Spleen (tissue), 11 donors: ENCODE results near the gene RNU1-1. TPM values are rescaled to one million over a fixed set of nuclear protein-coding genes. Genes with fewer than 3 reads are reported as not detected.
"Not testable (repeated sequence)": the region's sequence is repeated elsewhere in the genome, so short reads cannot be mapped to it uniquely, and the experiment has no call there.

Experiments
- DNase-seq: peaks from one replicate; pipeline ENCODE4 v3.0.0-alpha.2; 2020
- H3K27ac ChIP-seq, 8 donors: fragments of 200-600 bp; sonication (generic) in 7 of 8; 1 replicate in 4 of 8; 2 replicates in 4 of 8; pipeline versions ENCODE4 v1.5.0 to v1.8.0; 2016 to 2021; ENCODE audit warnings: inconsistent platforms in 4 of 8, mild to moderate bottlenecking in 4 of 8, moderate library complexity in 1 of 8
- H3K27me3 ChIP-seq, 7 donors: fragments of 200-600 bp; sonication (generic) in 6 of 7; replicated peaks in 1 of 7; 1 replicate in 4 of 7; 2 replicates in 3 of 7; pipeline versions ENCODE4 v1.5.0 to v1.8.0; 2016 to 2021; ENCODE audit warnings: inconsistent platforms in 3 of 7, mild to moderate bottlenecking in 1 of 7
- H3K36me3 ChIP-seq, 6 donors: fragments of 200-600 bp; sonication (generic) in 5 of 6; 1 replicate in 4 of 6; 2 replicates in 2 of 6; pipeline versions ENCODE4 v1.5.0 to v1.8.0; 2016 to 2021; ENCODE audit warnings: inconsistent platforms in 2 of 6
- H3K4me1 ChIP-seq, 6 donors: fragments of 200-600 bp; sonication (generic) in 5 of 6; 1 replicate in 3 of 6; 2 replicates in 3 of 6; pipeline versions ENCODE4 v1.5.0 to v1.8.0; 2016 to 2021; ENCODE audit warnings: inconsistent platforms in 3 of 6
- H3K4me3 ChIP-seq, 8 donors: fragments of 200-600 bp; sonication (generic) in 7 of 8; 1 replicate in 4 of 8; 2 replicates in 4 of 8; pipeline versions ENCODE4 v1.5.0 to v1.8.0; 2016 to 2021; ENCODE audit warnings: inconsistent platforms in 4 of 8, mild to moderate bottlenecking in 4 of 8, moderate library complexity in 2 of 8
- H3K9me3 ChIP-seq, 8 donors: fragments of 200-600 bp; sonication (generic) in 7 of 8; 1 replicate in 4 of 8; 2 replicates in 4 of 8; pipeline versions ENCODE4 v1.5.0 to v1.8.0; 2016 to 2021; ENCODE audit warnings: inconsistent platforms in 4 of 8
- POLR2AphosphoS5 ChIP-seq, 3 donors: sonication (generic); formaldehyde crosslinking; IDR thresholded peaks; one replicate each; pipeline ENCODE4 v1.5.1; 2017; ENCODE audit warnings: antibody characterized with exemption in 3 of 3
- WGBS, 5 donors: extraction: QIAGEN DNeasy Blood & Tissue Kit in 3 of 5; methylation state at CpG; one replicate each; pipeline versions ENCODE4 v1.1.5 to v1.1.7; 2013 to 2018; 5-methylcytosine and 5-hydroxymethylcytosine counted together
- intact Hi-C: fragments of 100-400 bp; cut with DNase I; formaldehyde crosslinking; loops from one replicate; pipeline ENCODE4 v1.15.0; 2023; ENCODE audit warnings: low total_unique reads
- polyA plus RNA-seq, 3 donors: library from polyadenylated mRNA; stranded (reverse); fragments of 200-250 nt; gene quantifications; one replicate each; pipeline ENCODE4 v1.2.1, GENCODE V29; 2013
- total RNA-seq, 7 donors: library from RNA; depleted of rRNA in 3 of 7; stranded (reverse); fragments of >200 nt in 3 of 7; fragmentation: NEBNext Ultra II Directional in 4 of 7; extraction: Animal tissue kit (Norgen Biotek cat#: 25700) in 4 of 7; gene quantifications; one replicate each; pipeline versions ENCODE4 v1.1.0 to v1.2.1, GENCODE V29; 2016 to 2021
- donor health status: healthy with polysubstance abuse.
- donor health status: DM: no; HTN: no; CAD: no; lungs with moderate emphysema.
- donor health status: DM: no; HTN: no; CAD: no.
- donor health status: Bipolar disorder and iron deficiency.
- donor health status: healthy.
- donor health status: DM: no; HTN: no; CAD: no.
- donor health status: DM: yes; HTN: yes; CAD: no.

RNU1-1 gene
- total and polyA plus RNA-seq, 10 donors = under 0.01 to 8,075 (median 6,234) TPM; not detected in 3

DNA sequence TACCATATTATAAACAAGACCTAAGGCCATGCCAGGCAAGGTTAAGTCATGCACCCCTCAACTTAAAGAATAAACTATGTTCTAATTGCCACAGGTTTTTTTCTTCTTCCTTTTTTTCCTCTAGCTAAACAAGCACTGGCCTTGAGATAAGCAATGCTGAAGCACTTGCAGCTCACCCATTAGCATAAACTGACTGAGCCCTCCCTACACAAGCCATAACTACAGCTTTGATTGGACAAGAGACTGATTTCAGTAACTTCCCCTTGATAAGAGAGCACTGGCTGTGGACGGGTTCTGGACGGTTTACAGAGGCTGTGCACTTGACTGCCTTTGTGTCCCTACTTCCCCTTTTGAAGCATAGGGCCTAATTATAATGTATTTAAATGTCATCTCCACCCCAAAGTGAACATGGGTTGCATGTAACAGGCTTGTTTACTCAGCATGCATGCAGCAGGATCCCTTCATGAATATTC is 26.4 kb upstream of the RNU1-1 start:
- H3K9me3 ChIP-seq, intact Hi-C loops, H3K36me3 ChIP-seq, DNase-seq, H3K4me3 ChIP-seq, H3K4me1 ChIP-seq: not testable (repeated sequence)
- TF ChIP-seq POLR2AphosphoS5 (IDR thresholded peaks at IDR 0.05) = peak in 1 of 3 donors; percentile 39
- H3K27me3 ChIP-seq = peaks cover 0 to 14% (median 2%) of the 10 kb centered on the region in 7 donors
- WGBS, 5 donors = 0 to 20% (median 5%) methylated on average over 1 to 2 of the region's 2 CpGs; no CpG with 5 or more reads in 2 of the 5 donors
- H3K27ac ChIP-seq = peak overlapping the region in 1 of 8 donors; percentile 64

DNA sequence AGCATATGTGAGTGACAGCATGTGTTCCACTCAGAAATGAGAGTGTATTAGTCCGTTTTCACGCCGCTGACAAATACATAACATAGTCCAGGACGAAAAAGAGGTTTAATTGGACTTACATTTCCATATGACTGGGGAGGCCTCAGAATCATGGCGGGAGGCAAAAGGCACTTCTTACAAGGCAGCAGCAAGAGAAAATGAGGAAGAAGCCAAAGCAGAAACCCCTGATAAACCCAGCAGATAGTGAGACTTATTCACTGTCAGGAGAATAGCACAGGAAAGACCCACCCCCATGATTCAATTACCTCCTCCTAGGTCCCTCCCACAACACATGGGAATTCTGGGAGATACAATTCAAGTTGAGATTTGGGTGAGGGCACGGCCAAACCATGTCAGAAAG is 23.4 kb upstream of the RNU1-1 start:
- intact Hi-C loops, H3K36me3 ChIP-seq, H3K9me3 ChIP-seq, DNase-seq, H3K27ac ChIP-seq, H3K4me3 ChIP-seq: not testable (repeated sequence)
- WGBS, 5 donors = 72 to 99% (median 74%) methylated on average over 5 of the region's 6 CpGs
- Histone ChIP-seq H3K4me1 (peaks cover 4 to 16% (median 10%) of the 10 kb centered on the region in 6 donors), H3K27me3 (peaks cover 0 to 40% (median 13%) of the 10 kb centered on the region in 7 donors)

DNA sequence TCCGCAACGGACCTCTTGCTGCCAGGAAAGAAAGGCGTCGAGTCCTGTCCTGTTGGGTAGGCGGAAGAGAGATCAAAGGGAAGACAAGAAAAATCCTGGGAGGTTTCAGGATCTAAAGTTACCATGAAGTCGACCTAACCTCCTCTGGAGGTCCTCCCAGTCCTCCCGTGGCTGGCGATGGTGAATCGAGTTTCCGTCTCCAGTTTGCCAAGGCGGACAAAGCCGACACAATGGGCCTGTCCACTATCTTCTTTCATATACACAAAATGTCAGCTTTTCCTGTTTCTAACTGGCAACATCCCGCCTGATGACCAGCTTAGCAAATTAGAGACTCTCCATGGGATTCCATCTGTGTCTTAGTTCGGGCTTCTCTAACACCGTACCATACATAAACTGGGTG is 22.7 kb upstream of the RNU1-1 start:
- intact Hi-C loops, DNase-seq, H3K9me3 ChIP-seq, H3K36me3 ChIP-seq, H3K4me3 ChIP-seq, H3K27ac ChIP-seq: not testable (repeated sequence)
- peaks cover 4 to 16% (median 10%) of the 10 kb centered on the region in 6 donors for H3K4me1 ChIP-seq
- 84 to 88% (median 86%) methylated on average over 14 to 15 of the region's 15 CpGs for WGBS, 5 donors
- peaks cover 0 to 47% (median 16%) of the 10 kb centered on the region in 7 donors for H3K27me3 ChIP-seq

DNA sequence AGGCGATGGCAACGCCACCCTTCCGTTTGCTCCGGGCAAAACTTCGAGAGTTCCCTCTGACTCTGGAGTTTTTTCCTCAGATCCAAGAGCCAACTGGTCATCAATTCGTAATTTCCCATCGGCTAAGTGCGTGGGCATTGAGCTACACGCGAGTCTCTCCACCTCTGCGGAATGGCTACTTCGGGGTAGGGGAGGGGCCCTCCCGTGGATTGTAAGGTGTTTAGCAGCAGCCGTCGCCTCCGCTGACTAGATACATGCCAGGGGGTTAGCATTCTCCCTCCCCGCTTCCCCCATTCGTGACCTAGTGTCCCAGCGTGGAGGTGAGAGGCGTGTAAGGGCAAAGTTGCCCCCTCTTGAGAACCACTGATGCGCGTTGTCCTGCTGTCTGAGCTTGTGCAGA is 21.8 kb upstream of the RNU1-1 start:
- intact Hi-C loops, H3K36me3 ChIP-seq, H3K9me3 ChIP-seq, H3K27ac ChIP-seq, DNase-seq: not testable (repeated sequence)
- H3K4me3 ChIP-seq = peak overlapping the region in 1 of 8 donors; percentile 62
- peaks cover 4 to 16% (median 10%) of the 10 kb centered on the region in 6 donors for H3K4me1 ChIP-seq
- H3K27me3 ChIP-seq = peaks cover 0 to 56% (median 20%) of the 10 kb centered on the region in 7 donors
- 46 to 76% (median 64%) methylated on average over 17 to 22 of the region's 22 CpGs for WGBS, 5 donors

DNA sequence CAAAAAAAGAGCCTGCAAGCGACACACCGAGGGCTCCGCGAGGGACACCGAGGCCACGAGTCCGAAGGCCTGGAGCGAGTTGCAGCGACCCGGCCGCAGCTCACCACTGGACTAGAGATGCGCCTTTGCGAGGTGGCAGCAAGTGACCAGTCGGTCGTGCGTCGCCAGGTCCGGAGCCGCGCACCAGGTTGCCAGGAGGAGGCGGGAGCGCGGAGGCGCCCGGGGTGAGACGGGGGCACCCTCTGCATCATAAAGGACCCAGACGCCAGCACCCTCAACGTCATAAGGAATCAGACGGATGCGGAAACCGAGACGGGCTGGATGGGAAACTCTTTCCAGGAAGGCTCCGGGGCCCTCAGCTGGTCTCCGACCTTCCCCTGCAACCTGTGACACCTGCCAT is 21.4 kb upstream of the RNU1-1 start:
- DNase-seq, intact Hi-C loops, H3K27ac ChIP-seq, H3K36me3 ChIP-seq, H3K9me3 ChIP-seq: not testable (repeated sequence)
- Histone ChIP-seq H3K4me3 (peak overlapping the region in 6 of 8 donors; percentile 8 to 62 (median 19)), H3K27me3 (peaks cover 0 to 58% (median 20%) of the 10 kb centered on the region in 7 donors), H3K4me1 (peaks cover 4 to 12% (median 10%) of the 10 kb centered on the region in 6 donors)
- 13 to 52% (median 33%) methylated on average over 19 to 33 of the region's 34 CpGs for WGBS, 5 donors

DNA sequence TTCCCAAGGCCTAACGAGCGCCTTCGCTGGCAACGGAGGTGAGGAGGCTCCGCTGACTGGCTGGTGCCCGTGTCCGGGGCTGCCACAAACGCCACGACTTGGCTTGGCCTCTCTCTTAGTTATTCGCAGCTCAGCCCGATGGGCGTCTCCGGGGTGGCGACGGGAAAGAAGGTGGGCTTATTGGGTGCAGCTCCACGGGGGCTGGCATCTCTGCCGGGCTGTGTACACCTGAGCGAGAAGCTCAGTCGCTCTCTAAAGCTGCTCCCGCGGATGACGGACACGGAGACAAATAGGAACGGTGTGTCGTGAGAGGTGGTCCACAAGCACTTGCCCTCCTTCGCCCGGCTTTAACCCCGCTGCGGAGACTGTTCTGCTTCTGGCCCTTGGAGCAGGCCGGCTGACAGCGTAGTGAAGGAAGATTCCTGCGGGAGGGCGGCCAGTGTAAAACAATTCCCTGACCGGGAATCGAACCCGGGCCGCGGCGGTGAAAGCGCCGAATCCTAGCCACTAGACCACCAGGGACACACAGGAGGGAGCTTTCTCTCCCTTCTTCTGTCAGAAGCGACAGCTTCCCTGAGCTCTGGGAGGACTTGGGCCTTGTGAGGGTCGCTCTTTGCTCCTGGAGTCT is 20.9 kb upstream of the RNU1-1 start:
- peaks cover 0 to 58% (median 20%) of the 10 kb centered on the region in 7 donors for H3K27me3 ChIP-seq
- H3K9me3 ChIP-seq, H3K36me3 ChIP-seq, H3K27ac ChIP-seq, intact Hi-C loops: not testable (repeated sequence)
- DNase-seq = peak; percentile 77
- peaks cover 4 to 11% (median 8%) of the 10 kb centered on the region in 6 donors for H3K4me1 ChIP-seq
- WGBS, 5 donors = 3 to 27% (median 8%) methylated on average over 18 to 32 of the region's 43 CpGs
- H3K4me3 ChIP-seq = peak overlapping the region in 6 of 8 donors; percentile 8 to 62 (median 19)

DNA sequence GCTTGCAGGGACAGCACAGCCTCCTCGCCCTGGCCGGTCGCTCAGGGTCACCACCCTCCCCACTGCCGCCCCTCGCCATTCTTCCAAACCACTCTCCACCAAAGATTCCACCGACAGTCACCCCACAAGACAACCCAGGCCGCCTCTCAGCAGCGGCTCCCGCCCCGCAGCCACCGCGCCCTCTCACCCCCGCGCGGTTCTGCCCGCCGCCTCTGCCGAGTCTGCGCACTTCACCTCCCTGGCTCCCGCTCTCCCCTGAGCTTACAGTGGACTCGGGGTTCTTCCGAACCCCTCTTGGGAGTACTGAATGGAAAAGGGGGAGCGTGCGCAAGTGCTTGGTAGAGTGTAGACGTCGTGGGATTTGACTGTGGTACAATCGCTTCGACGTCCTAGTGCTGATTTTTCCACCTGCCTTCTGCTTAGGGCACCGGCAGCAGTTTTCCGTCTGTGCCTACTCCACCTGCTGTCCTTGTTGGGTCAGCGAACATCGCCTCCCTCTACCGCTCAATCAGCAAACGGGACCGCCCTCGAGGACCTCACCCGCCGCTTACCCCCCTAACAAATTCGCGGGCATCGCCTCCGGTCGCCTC is 20.2 kb upstream of the RNU1-1 start:
- intact Hi-C loops, DNase-seq, H3K36me3 ChIP-seq, H3K9me3 ChIP-seq, H3K27ac ChIP-seq: not testable (repeated sequence)
- Histone ChIP-seq H3K4me3 (peak overlapping the region in 1 of 8 donors; percentile 62), H3K27me3 (peaks cover 0 to 58% (median 20%) of the 10 kb centered on the region in 7 donors), H3K4me1 (peaks cover 4 to 11% (median 8%) of the 10 kb centered on the region in 6 donors)
- WGBS, 5 donors = 20 to 32% (median 26%) methylated on average over 28 to 43 of the region's 44 CpGs

DNA sequence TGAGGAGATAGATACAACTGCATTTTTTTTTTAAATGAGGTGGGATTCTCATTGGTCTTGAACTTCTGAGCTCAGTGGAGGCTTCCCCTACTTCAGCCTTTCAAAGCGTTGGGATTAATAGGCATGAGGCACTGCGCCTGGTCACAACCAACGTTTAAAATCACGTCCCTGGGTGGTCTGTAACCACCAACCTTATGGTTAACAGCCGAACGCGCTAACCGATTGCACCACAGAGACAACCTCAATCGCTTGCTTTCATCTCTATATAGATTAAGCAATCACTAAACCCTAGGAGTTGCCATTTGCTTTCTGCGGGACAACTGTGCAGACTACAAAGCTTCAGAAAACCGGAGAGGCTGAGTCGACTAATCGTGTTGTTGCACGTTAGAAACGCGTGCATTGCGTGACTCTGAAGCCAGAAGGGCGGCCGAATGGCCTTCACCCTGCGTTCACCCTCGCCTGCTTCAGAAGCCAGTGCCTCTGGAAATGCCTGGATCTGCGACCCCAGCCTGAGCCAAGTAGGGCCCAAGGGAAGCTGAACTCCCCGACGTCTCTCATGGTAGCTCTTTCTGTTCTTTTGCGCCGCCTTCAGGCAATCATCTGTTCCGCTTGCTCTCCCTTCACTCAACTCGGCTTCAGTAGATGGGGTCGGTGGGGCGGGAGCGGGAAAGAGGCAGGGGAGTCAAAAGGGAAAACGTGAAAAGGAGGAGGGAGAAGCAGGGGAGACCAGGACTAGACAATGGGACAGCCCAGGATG is 18.3 kb upstream of the RNU1-1 start:
- Histone ChIP-seq H3K27me3 (peaks cover 0 to 58% (median 20%) of the 10 kb centered on the region in 7 donors), H3K4me1 (peaks cover 4 to 11% (median 8%) of the 10 kb centered on the region in 6 donors)
- H3K9me3 ChIP-seq, intact Hi-C loops, H3K27ac ChIP-seq, H3K36me3 ChIP-seq, H3K4me3 ChIP-seq, DNase-seq: not testable (repeated sequence)
- 46 to 62% (median 49%) methylated on average over 19 to 31 of the region's 32 CpGs for WGBS, 5 donors

DNA sequence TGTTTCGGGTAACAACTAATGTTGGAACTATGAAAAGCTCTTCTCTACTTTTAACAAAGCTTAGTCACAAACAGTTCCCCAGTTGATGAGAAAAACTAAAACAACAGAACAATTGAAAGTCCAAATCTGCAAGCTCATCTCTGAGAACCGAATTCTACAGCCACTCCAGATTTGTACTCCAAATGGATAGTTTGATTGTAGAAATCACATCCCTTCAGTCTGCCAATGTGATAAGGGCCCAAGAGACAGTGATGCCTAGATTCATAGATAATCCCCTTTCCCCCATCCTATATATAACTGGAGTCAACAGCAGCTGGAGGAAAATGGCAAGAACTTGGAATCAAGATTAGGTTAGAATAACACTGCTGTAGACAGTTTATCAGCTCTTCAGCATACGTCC is 14.3 kb upstream of the RNU1-1 start:
- H3K4me3 ChIP-seq, H3K9me3 ChIP-seq, DNase-seq, H3K4me1 ChIP-seq, H3K27ac ChIP-seq, intact Hi-C loops, H3K36me3 ChIP-seq: not testable (repeated sequence)
- 82 to 92% (median 89%) methylated on average over 3 of the region's 3 CpGs for WGBS, 5 donors
- H3K27me3 ChIP-seq = peaks cover 0 to 27% (median 7%) of the 10 kb centered on the region in 7 donors

DNA sequence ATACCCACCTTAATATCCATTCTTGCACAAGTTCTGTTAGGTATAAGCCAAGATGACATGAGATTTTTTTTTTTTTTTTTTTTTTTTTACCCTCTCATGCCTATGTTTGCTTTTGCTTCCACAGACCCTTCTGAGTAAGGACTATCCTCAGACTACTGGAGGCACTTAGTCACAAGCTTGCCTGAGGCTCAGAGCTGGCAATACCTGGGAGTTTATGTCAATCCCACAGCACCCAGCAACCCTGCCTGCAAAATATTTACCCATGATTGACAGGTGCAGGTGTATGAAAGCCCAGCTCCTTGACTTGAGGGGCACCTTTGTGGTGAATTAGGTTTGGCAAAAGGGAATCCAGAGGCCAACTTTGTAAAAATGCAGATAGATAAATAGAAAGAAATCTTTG is 11.7 kb upstream of the RNU1-1 start:
- H3K9me3 ChIP-seq, H3K4me1 ChIP-seq, H3K4me3 ChIP-seq, H3K27ac ChIP-seq, H3K27me3 ChIP-seq, H3K36me3 ChIP-seq, DNase-seq, intact Hi-C loops: not testable (repeated sequence)
